GM12801 (cell line): Measurements from ENCODE around the gene GSE1.

Experiments
- TF ChIP-seq, protein P1 (sequence below): IDR thresholded peaks from one replicate; pipeline ENCODE4 v1.5.1; 2011; ENCODE audit warnings: control low read depth; ENCODE audit not compliant: insufficient read length; ENCODE audit errors: extremely low read depth

GSE1 gene

DNA sequence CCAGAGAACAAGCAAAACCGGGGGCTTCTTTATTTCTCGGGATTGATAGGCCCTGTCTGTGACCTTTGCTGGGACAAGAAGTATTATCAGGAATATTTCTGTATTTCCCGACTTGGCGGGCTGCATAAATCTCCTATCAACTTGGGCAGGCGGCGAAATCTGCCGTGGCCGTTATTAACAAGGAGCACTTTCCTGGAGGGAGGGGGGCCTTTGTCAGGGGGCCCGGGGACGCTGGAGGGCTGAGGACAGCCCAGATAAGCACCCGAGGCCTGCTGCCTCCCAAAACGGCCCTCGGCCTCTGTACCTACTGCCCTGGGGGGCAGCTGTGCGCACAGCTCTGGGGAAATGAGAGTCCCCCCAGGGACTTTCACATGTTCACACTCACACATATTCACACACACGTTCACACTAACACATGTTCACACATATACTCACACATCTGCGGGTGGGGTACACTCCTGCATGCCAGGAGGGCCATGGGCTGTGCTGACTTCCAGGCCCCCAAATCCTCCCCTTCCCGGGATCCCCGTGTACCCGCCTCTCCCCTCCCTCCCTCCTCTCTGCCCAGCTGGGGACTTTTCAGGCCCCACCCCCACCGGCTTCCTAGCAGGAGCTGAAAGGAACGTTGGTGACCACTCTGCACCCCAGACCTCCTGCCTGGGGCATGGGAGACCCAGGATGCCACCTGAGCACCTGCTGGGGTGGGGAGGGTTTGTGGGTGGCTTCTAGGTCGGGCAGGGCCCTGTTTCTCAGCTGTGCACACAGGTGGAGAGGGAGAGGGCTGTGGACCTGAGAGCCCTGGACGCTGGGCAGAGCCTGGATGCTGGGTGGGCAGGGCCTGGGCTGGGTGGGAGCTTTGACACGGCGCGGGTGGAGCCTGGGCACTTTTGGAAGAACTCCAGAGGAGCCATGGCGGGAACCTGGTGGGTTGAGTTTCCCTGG, 24.3 kb upstream of the GSE1 start:
- TF ChIP-seq, protein P1, sequence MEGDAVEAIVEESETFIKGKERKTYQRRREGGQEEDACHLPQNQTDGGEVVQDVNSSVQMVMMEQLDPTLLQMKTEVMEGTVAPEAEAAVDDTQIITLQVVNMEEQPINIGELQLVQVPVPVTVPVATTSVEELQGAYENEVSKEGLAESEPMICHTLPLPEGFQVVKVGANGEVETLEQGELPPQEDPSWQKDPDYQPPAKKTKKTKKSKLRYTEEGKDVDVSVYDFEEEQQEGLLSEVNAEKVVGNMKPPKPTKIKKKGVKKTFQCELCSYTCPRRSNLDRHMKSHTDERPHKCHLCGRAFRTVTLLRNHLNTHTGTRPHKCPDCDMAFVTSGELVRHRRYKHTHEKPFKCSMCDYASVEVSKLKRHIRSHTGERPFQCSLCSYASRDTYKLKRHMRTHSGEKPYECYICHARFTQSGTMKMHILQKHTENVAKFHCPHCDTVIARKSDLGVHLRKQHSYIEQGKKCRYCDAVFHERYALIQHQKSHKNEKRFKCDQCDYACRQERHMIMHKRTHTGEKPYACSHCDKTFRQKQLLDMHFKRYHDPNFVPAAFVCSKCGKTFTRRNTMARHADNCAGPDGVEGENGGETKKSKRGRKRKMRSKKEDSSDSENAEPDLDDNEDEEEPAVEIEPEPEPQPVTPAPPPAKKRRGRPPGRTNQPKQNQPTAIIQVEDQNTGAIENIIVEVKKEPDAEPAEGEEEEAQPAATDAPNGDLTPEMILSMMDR, result no peak

DNA sequence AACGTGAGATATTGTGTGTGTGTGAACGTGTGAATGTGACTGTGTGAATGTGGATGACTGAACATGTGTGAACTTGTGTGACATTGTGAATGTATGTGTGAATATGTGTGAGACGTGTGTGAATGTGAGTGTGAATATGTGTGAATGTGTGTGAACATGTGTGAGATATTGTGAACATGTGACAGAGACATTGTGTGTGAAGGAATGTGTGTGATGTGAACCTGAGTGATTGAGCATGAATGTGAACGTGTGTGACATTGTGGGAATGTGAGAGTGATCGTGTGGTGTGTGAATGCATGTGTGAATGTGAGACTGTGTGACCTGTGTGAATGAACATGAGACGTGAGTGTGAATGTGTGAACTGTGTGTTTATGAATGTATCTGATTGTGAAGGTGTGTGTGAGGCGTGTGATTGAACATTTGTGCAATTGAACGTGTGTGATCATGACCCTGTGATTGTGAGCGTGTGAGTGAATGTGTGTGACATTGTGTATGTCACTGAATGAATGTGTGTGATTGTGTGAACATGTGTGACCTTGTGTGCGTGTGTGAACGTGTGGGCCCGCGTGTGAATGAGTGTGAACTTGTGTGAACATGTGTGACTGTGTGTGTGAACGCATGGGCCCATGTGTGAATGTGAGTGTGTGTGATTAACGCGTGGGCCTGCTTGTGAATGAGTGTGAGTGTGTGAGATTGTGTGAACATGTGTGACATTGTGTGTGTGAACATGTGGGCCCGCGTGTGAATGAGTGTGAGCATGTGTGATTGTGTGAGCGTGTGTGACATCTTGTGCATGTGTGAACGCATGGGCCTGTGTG, 23.2 kb upstream of the GSE1 start:
- TF ChIP-seq, protein P1, result no peak

DNA sequence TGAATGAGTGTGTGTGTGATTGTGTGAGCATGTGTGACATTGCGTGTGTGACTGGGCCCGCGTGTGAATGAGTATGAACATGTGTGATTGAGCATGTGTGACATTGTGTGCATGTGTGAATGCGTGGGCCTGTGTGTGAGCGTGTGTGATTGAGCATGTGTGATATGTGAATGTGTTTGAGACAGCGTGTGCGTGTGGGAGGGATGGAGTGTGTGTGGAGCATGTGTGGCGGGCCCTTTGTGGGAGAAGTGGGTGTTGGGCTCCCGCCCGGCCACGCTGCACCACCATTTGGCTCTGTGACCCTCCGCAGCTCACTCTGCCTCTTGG, 22.7 kb upstream of the GSE1 start:
- TF ChIP-seq, protein P1, result no peak

DNA sequence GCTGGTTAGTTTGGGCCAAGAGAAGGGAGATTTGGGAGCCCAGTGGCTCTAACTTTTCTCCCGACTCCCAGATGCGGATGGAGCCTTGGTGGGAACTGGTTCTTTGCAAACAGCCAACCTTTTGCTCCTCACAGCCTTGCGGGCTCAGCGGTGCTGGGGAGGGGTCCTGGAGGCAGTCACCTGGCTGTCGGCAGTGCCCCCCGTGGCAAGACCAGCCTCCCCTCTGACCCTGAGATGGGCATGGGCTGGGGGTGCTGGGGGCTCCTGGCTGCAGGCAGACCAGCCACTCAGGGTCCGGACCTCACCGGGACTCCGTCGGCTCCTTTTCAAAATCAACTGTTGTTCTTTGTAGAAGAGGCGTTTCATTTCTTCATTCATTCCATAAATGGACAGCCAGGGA, 21.7 kb upstream of the GSE1 start:
- TF ChIP-seq, protein P1, result no peak

DNA sequence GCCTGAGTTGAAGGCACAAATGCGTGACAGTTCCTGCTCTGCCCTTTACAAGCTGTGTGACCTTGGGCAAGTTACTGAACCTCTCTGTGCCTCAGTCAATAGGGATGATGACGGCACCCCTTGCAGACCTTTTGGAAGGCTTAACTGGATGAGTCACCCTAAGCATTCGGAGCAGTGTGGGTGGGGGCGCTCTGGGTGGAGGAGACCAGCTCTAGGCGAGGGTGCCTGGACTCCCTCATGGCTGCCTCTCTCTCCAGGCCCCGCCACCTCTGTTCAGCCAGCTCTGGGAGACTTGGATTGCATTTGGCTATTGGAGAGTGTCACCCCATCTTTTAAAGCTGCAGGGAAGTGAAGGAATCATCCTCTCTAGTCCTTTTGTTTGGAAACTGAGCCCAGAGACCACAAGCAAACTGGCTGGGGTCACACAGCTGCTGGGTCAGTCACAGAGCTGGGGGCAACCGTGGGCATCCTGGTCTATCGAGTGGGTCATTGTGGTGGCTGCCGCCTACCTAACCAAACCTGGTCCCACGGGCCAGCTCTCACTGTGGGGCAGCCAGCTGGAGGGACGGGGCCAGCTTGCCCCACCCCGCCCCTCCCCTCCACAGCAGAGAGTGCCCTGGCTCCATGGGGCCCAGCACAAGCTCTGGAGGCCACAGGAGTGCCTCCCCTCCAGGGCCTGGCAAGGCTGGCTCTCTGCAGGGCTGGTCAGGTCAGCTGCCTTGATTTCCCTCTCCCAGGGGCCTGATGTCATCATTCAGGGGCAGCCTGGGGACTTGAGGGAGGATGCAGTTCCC, 20.2 kb upstream of the GSE1 start:
- TF ChIP-seq, protein P1, result no peak

DNA sequence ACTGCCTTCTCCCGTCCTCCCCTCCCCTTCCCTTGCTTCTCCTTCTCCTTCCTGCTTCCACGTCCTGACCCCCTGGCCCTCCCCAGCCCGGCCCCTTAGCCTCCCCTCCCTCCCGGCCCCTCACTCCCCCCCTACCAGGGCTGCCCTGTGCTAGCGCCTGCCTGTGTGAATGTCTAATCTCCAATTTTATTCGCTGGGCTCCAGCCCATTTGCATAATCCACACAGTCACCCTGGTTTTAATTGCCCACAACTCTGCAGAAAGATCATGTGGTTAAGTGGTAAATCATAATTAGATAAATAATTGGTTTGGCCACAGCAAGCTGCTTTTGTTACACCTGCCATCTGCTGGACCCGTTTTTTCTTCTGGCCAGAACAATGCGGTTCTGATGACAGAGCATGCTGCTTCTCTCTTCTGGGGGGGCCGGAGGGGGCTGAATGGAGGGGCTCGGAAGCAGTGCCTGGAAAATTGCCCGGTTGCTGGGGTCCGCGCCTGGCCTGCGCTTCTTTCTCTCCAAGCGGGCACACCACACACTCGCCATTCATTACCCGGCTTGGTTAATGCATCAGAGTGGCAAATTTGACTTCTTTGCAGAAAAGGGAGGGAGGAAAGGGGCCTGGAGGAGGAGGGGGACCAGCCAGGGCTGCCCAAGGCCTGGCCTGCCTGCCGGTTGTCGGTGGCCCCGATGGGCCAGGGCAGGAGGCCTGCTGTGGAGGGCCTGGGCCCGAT, 19.5 kb upstream of the GSE1 start:
- TF ChIP-seq, protein P1, result no peak
